HEK293 (cell line): ENCODE results near the gene S100A10.
A peak's percentile ranks its signal among the peaks of the same experiment; 100 is the strongest.

ENCODE experiments used
- BCL11A ChIP-seq: fragments of 450-650 bp; formaldehyde crosslinking; IDR thresholded peaks from 2 replicates; pipeline ENCODE4 v1.5.1; 2016; ENCODE audit warnings: low read depth, missing biosample characterization, missing genetic modification characterization
- KLF10 ChIP-seq: fragments of 450-650 bp; IDR thresholded peaks from 2 replicates; pipeline ENCODE4 v1.5.1; 2018; ENCODE audit warnings: missing biosample characterization, mild to moderate bottlenecking, missing genetic modification characterization
- MEIS1 ChIP-seq: sonication (generic); formaldehyde crosslinking; IDR thresholded peaks from 2 replicates; pipeline ENCODE4 v1.8.1; 2022; ENCODE audit warnings: missing genetic modification reagents, mild to moderate bottlenecking, borderline replicate concordance
- MYNN ChIP-seq: fragments of 450-650 bp; formaldehyde crosslinking; IDR thresholded peaks from 2 replicates; pipeline ENCODE4 v1.5.1; 2016; ENCODE audit warnings: missing biosample characterization, missing genetic modification characterization, borderline replicate concordance
- PRDM1 ChIP-seq: fragments of 450-650 bp; formaldehyde crosslinking; IDR thresholded peaks from 2 replicates; pipeline ENCODE4; 2016; ENCODE audit warnings: missing biosample characterization, missing genetic modification characterization
- SCRT2 ChIP-seq: fragments of 450-650 bp; formaldehyde crosslinking; IDR thresholded peaks from 2 replicates; pipeline ENCODE4 v1.5.1; 2016; ENCODE audit warnings: missing biosample characterization, missing genetic modification characterization
- SP2 ChIP-seq: fragments of 450-650 bp; formaldehyde crosslinking; IDR thresholded peaks from 2 replicates; pipeline ENCODE4 v1.5.1; 2016; ENCODE audit warnings: missing biosample characterization, missing genetic modification characterization
- TRIM28 ChIP-seq: IDR thresholded peaks from 2 replicates; pipeline ENCODE4 v1.6.1; 2011; ENCODE audit warnings: low read length, control low read depth, borderline replicate concordance
- ZBTB48 ChIP-seq: fragments of 450-650 bp; formaldehyde crosslinking; IDR thresholded peaks from 2 replicates; pipeline ENCODE4 v1.5.1; 2016; ENCODE audit warnings: missing biosample characterization, missing genetic modification characterization
- ZBTB8A ChIP-seq: fragments of 450-650 bp; formaldehyde crosslinking; IDR thresholded peaks from 2 replicates; pipeline ENCODE4 v1.5.1; 2016; ENCODE audit warnings: missing biosample characterization, missing genetic modification characterization
- ZEB2 ChIP-seq: fragments of 450-650 bp; formaldehyde crosslinking; IDR thresholded peaks from 2 replicates; pipeline ENCODE4 v1.5.1; 2016; ENCODE audit warnings: missing biosample characterization, missing genetic modification characterization
- ZFP37 ChIP-seq: fragments of 450-650 bp; formaldehyde crosslinking; IDR thresholded peaks from 2 replicates; pipeline ENCODE4 v1.5.1; 2016; ENCODE audit warnings: missing biosample characterization, missing genetic modification characterization
- ZFP69B ChIP-seq: fragments of 450-650 bp; formaldehyde crosslinking; IDR thresholded peaks from 2 replicates; pipeline ENCODE4 v1.5.1; 2016; ENCODE audit warnings: missing biosample characterization, missing genetic modification characterization
- ZNF223 ChIP-seq: fragments of 450-650 bp; formaldehyde crosslinking; IDR thresholded peaks from 2 replicates; pipeline ENCODE4 v1.5.1; 2016; ENCODE audit warnings: missing biosample characterization, missing genetic modification characterization
- ZNF324 ChIP-seq: fragments of 450-650 bp; formaldehyde crosslinking; IDR thresholded peaks from 2 replicates; pipeline ENCODE4 v1.5.1; 2016; ENCODE audit warnings: missing biosample characterization, missing genetic modification characterization
- ZNF335 ChIP-seq: fragments of 450-650 bp; formaldehyde crosslinking; conservative IDR thresholded peaks from 2 replicates; pipeline ENCODE4 v1.5.1; 2016; ENCODE audit warnings: missing biosample characterization, missing genetic modification characterization
- ZNF394 ChIP-seq: fragments of 450-650 bp; formaldehyde crosslinking; IDR thresholded peaks from 2 replicates; pipeline ENCODE4 v1.5.1; 2016; ENCODE audit warnings: missing biosample characterization, missing genetic modification characterization, mild to moderate bottlenecking, moderate library complexity, borderline replicate concordance
- ZNF555 ChIP-seq: fragments of 450-650 bp; formaldehyde crosslinking; conservative IDR thresholded peaks from 2 replicates; pipeline ENCODE4 v1.5.1; 2017; ENCODE audit warnings: missing biosample characterization, mild to moderate bottlenecking, missing genetic modification characterization, inconsistent platforms
- ZNF560 ChIP-seq: fragments of 450-650 bp; formaldehyde crosslinking; IDR thresholded peaks from 2 replicates; pipeline ENCODE4 v1.5.1; 2017; ENCODE audit warnings: missing biosample characterization, missing genetic modification characterization, borderline replicate concordance
- ZNF600 ChIP-seq: fragments of 450-650 bp; formaldehyde crosslinking; IDR thresholded peaks from 2 replicates; pipeline ENCODE4 v1.5.1; 2016; ENCODE audit warnings: missing biosample characterization, missing genetic modification characterization
- ZNF629 ChIP-seq: fragments of 450-650 bp; formaldehyde crosslinking; IDR thresholded peaks from 2 replicates; pipeline ENCODE4 v1.5.1; 2017; ENCODE audit warnings: missing biosample characterization, missing genetic modification characterization
- ZNF654 ChIP-seq: fragments of 450-650 bp; formaldehyde crosslinking; IDR thresholded peaks from 2 replicates; pipeline ENCODE4 v1.5.1; 2016; ENCODE audit warnings: low read depth, missing biosample characterization, missing genetic modification characterization
- ZNF658 ChIP-seq: fragments of 450-650 bp; formaldehyde crosslinking; IDR thresholded peaks from 2 replicates; pipeline ENCODE4; 2016; ENCODE audit warnings: missing biosample characterization, missing genetic modification characterization
- ZXDB ChIP-seq: fragments of 450-650 bp; formaldehyde crosslinking; IDR thresholded peaks from 2 replicates; pipeline ENCODE4 v1.5.1; 2016; ENCODE audit warnings: missing biosample characterization, missing genetic modification characterization
- TF ChIP-seq, protein P1 (sequence below): fragments of 450-650 bp; formaldehyde crosslinking; IDR thresholded peaks from 2 replicates; pipeline ENCODE4 v1.5.1; 2017; ENCODE audit warnings: missing biosample characterization, missing genetic modification characterization
- TF ChIP-seq, protein P2 (sequence below): fragments of 450-650 bp; formaldehyde crosslinking; IDR thresholded peaks from 2 replicates; pipeline ENCODE4 v1.5.1; 2016; ENCODE audit warnings: missing biosample characterization, missing genetic modification characterization
- TF ChIP-seq, protein P3 (sequence below): fragments of 450-650 bp; formaldehyde crosslinking; IDR thresholded peaks from 2 replicates; pipeline ENCODE4 v1.5.1; 2016; ENCODE audit warnings: missing biosample characterization, missing genetic modification characterization
- TF ChIP-seq, protein P4 (sequence below): fragments of 450-650 bp; formaldehyde crosslinking; IDR thresholded peaks from 2 replicates; pipeline ENCODE4 v1.5.1; 2017; ENCODE audit warnings: missing biosample characterization, missing genetic modification characterization
- TF ChIP-seq, protein P5 (sequence below): fragments of 450-650 bp; IDR thresholded peaks from 2 replicates; pipeline ENCODE4 v1.5.1; 2018; ENCODE audit warnings: missing biosample characterization, mild to moderate bottlenecking, missing genetic modification characterization

S100A10 gene

DNA sequence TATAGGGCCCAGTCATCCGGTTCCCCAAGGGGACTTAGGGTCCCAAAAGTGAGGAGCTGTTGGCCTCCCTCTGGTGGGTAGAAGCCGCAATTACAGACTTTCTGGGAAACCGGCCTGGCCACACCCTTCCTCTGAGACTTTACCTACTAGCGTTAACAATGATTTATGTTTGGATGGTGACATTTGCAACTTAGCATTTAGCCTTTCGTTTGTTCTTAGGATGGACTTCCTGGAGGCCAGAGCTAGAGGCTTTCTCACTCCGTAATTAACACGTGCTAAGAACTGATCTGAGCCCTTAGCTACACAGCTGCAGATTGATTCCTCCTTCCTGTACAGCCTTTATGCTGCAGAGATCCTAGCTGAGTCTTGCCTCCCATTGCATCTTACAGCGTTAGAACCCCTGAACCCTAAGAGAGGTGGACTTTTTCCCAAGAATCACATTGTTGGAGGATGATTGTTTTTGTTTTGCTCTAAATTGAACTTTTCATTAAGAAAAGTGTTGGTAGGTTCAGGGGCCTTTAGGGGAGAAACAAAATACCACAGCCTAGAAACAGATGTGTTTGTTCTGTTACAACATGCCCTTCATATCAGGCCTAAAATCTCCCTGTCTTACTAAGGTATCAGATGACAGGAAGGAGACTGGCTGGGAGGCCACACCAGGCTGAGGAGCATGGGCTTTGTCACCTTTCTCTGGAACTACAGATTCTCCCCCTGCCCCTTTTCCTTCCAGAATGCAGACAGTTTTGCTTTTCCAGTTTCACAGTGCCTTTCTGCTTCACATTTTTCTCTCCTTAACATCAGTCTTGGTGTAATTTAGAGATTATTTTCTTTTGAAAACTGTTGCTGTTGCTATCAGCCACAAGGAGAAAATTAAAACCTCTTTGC lies 41.2 kb upstream of the S100A10 start (continued):
- TF ChIP-seq, protein P1, sequence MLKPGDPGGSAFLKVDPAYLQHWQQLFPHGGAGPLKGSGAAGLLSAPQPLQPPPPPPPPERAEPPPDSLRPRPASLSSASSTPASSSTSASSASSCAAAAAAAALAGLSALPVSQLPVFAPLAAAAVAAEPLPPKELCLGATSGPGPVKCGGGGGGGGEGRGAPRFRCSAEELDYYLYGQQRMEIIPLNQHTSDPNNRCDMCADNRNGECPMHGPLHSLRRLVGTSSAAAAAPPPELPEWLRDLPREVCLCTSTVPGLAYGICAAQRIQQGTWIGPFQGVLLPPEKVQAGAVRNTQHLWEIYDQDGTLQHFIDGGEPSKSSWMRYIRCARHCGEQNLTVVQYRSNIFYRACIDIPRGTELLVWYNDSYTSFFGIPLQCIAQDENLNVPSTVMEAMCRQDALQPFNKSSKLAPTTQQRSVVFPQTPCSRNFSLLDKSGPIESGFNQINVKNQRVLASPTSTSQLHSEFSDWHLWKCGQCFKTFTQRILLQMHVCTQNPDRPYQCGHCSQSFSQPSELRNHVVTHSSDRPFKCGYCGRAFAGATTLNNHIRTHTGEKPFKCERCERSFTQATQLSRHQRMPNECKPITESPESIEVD (tag by site-specific recombination) = peak; percentile 78
- TF ChIP-seq, protein P2, sequence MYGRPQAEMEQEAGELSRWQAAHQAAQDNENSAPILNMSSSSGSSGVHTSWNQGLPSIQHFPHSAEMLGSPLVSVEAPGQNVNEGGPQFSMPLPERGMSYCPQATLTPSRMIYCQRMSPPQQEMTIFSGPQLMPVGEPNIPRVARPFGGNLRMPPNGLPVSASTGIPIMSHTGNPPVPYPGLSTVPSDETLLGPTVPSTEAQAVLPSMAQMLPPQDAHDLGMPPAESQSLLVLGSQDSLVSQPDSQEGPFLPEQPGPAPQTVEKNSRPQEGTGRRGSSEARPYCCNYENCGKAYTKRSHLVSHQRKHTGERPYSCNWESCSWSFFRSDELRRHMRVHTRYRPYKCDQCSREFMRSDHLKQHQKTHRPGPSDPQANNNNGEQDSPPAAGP = peak; percentile 26; the same call in 1 of the 2 replicates
- TF ChIP-seq ZNF600 (tag by site-specific recombination) = peak; percentile 77
- TF ChIP-seq ZNF223 (tag by site-specific recombination) = no peak
- peak; percentile 79 for TF ChIP-seq ZBTB48 (tag by site-specific recombination)
- TF ChIP-seq, protein P3, sequence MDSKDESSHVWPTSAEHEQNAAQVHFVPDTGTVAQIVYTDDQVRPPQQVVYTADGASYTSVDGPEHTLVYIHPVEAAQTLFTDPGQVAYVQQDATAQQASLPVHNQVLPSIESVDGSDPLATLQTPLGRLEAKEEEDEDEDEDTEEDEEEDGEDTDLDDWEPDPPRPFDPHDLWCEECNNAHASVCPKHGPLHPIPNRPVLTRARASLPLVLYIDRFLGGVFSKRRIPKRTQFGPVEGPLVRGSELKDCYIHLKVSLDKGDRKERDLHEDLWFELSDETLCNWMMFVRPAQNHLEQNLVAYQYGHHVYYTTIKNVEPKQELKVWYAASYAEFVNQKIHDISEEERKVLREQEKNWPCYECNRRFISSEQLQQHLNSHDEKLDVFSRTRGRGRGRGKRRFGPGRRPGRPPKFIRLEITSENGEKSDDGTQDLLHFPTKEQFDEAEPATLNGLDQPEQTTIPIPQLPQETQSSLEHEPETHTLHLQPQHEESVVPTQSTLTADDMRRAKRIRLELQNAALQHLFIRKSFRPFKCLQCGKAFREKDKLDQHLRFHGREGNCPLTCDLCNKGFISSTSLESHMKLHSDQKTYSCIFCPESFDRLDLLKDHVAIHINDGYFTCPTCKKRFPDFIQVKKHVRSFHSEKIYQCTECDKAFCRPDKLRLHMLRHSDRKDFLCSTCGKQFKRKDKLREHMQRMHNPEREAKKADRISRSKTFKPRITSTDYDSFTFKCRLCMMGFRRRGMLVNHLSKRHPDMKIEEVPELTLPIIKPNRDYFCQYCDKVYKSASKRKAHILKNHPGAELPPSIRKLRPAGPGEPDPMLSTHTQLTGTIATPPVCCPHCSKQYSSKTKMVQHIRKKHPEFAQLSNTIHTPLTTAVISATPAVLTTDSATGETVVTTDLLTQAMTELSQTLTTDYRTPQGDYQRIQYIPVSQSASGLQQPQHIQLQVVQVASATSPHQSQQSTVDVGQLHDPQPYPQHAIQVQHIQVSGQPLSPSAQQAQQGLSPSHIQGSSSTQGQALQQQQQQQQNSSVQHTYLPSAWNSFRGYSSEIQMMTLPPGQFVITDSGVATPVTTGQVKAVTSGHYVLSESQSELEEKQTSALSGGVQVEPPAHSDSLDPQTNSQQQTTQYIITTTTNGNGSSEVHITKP = peak; percentile 50; the same call in 1 of the 2 replicates
- peak; percentile 78 for TF ChIP-seq ZXDB (tag by site-specific recombination)
- peak; percentile 79; the same call in 1 of the 2 replicates for TF ChIP-seq TRIM28
- TF ChIP-seq ZBTB8A = peak; percentile 71
- no peak for TF ChIP-seq ZNF555 (tag by site-specific recombination)
- TF ChIP-seq ZNF335 (tag by site-specific recombination) = peak; percentile 71
- TF ChIP-seq KLF10 (tag by site-specific recombination) = peak; percentile 44
- TF ChIP-seq ZNF658 = no peak
- TF ChIP-seq SCRT2 = peak; percentile 77
- peak; percentile 46; the same call in 1 of the 2 replicates for TF ChIP-seq ZEB2 (tag by site-specific recombination)
- TF ChIP-seq ZNF654 (tag by site-specific recombination) = peak; percentile 43; the same call in 1 of the 2 replicates
- TF ChIP-seq ZNF629 = peak; percentile 55
- TF ChIP-seq MYNN (tag by site-specific recombination) = no peak
- 0 out of 2 replicates have a peak, but pooled peaks have one; percentile 15 for TF ChIP-seq ZNF324 (tag by site-specific recombination)
- TF ChIP-seq, protein P4, sequence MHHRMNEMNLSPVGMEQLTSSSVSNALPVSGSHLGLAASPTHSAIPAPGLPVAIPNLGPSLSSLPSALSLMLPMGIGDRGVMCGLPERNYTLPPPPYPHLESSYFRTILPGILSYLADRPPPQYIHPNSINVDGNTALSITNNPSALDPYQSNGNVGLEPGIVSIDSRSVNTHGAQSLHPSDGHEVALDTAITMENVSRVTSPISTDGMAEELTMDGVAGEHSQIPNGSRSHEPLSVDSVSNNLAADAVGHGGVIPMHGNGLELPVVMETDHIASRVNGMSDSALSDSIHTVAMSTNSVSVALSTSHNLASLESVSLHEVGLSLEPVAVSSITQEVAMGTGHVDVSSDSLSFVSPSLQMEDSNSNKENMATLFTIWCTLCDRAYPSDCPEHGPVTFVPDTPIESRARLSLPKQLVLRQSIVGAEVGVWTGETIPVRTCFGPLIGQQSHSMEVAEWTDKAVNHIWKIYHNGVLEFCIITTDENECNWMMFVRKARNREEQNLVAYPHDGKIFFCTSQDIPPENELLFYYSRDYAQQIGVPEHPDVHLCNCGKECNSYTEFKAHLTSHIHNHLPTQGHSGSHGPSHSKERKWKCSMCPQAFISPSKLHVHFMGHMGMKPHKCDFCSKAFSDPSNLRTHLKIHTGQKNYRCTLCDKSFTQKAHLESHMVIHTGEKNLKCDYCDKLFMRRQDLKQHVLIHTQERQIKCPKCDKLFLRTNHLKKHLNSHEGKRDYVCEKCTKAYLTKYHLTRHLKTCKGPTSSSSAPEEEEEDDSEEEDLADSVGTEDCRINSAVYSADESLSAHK = peak; percentile 81
- TF ChIP-seq MEIS1 (CRISPR knock-in tag) = peak; percentile 66; the same call in 1 of the 2 replicates
- no peak for TF ChIP-seq ZNF560 (tag by site-specific recombination)
- 0 out of 2 replicates have a peak, but pooled peaks have one; percentile 29 for TF ChIP-seq ZFP69B (tag by site-specific recombination)
- peak; percentile 58; the same call in 1 of the 2 replicates for TF ChIP-seq ZFP37 (tag by site-specific recombination)
- TF ChIP-seq ZNF394 = 0 out of 2 replicates have a peak, but pooled peaks have one; percentile 12
- no peak for TF ChIP-seq BCL11A
- TF ChIP-seq, protein P5, sequence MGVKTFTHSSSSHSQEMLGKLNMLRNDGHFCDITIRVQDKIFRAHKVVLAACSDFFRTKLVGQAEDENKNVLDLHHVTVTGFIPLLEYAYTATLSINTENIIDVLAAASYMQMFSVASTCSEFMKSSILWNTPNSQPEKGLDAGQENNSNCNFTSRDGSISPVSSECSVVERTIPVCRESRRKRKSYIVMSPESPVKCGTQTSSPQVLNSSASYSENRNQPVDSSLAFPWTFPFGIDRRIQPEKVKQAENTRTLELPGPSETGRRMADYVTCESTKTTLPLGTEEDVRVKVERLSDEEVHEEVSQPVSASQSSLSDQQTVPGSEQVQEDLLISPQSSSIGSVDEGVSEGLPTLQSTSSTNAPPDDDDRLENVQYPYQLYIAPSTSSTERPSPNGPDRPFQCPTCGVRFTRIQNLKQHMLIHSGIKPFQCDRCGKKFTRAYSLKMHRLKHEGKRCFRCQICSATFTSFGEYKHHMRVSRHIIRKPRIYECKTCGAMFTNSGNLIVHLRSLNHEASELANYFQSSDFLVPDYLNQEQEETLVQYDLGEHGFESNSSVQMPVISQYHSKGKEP (tag by site-specific recombination) = peak; percentile 49; the same call in 1 of the 2 replicates
- peak; percentile 51 for TF ChIP-seq SP2 (tag by site-specific recombination)
- peak; percentile 90 for TF ChIP-seq PRDM1 (tag by site-specific recombination)
